Astrocyte (in vitro differentiated cells and primary cell): ENCODE data around the gene TPP1. TPM values are rescaled to one million over a fixed set of nuclear protein-coding genes. Genes with fewer than 3 reads are reported as not detected.

Source experiments
- DNase-seq: peaks from one replicate; pipeline ENCODE4 v3.0.0-alpha.2; 2010; ENCODE audit warnings: low read depth
- FAIRE-seq: peaks from 2 replicates; lab custom pipeline; 2011; peaks lifted over from hg19 to GRCh38; lab: Jason Lieb, UNC
- H2AFZ ChIP-seq: 2 replicates; pipeline ENCODE4 v1.6.0; 2012; ENCODE audit warnings: low read depth, low read length, inconsistent platforms
- H3K27ac ChIP-seq: 2 replicates; pipeline ENCODE4 v1.5.1; 2011; ENCODE audit warnings: low read depth, low read length, inconsistent platforms
- H3K27me3 ChIP-seq: 2 replicates; pipeline ENCODE4 v1.6.0; 2011; ENCODE audit warnings: low read length, inconsistent platforms; ENCODE audit not compliant: insufficient read depth
- H3K36me3 ChIP-seq: 2 replicates; pipeline ENCODE4 v1.5.1; 2011; ENCODE audit warnings: low read length, inconsistent platforms; ENCODE audit not compliant: insufficient read depth
- H3K4me1 ChIP-seq: 2 replicates; pipeline ENCODE4 v1.5.1; 2011; ENCODE audit warnings: low read length, inconsistent platforms; ENCODE audit not compliant: insufficient read depth
- H3K4me2 ChIP-seq: 2 replicates; pipeline ENCODE4 v1.6.0; 2012; ENCODE audit warnings: low read length, inconsistent platforms
- H3K4me3 ChIP-seq: 2 replicates; pipeline ENCODE4 v1.5.1; 2011; ENCODE audit warnings: low read depth, mild to moderate bottlenecking, low read length, inconsistent platforms; ENCODE audit not compliant: insufficient read depth
- H3K79me2 ChIP-seq: 2 replicates; pipeline ENCODE4 v1.6.0; 2012; ENCODE audit warnings: mild to moderate bottlenecking, low read length, inconsistent platforms; ENCODE audit not compliant: insufficient read depth
- H3K9ac ChIP-seq: 2 replicates; pipeline ENCODE4 v1.6.0; 2012; ENCODE audit warnings: mild to moderate bottlenecking, low read length, inconsistent platforms
- H3K9me3 ChIP-seq: 2 replicates; pipeline ENCODE4 v1.5.1; 2012; ENCODE audit warnings: low read depth, mild to moderate bottlenecking, low read length, inconsistent platforms; ENCODE audit not compliant: insufficient read depth
- H4K20me1 ChIP-seq: 2 replicates; pipeline ENCODE4 v1.6.0; 2012; ENCODE audit warnings: low read length, inconsistent platforms; ENCODE audit not compliant: insufficient read depth
- H3K27ac Mint-ChIP-seq: one replicate; pipeline ENCODE4 v1.8.0; 2021; ENCODE audit warnings: mild to moderate bottlenecking, mixed read lengths; ENCODE audit not compliant: unreplicated experiment
- H3K27me3 Mint-ChIP-seq: one replicate; pipeline ENCODE4 v1.8.0; 2021; ENCODE audit warnings: low read depth, mixed read lengths; ENCODE audit not compliant: unreplicated experiment
- H3K36me3 Mint-ChIP-seq: one replicate; pipeline ENCODE4 v1.8.0; 2021; ENCODE audit warnings: low read depth, mixed read lengths; ENCODE audit not compliant: unreplicated experiment
- H3K4me1 Mint-ChIP-seq: one replicate; pipeline ENCODE4 v1.8.0; 2021; ENCODE audit warnings: low read depth, mixed read lengths; ENCODE audit not compliant: unreplicated experiment
- H3K4me3 Mint-ChIP-seq: one replicate; pipeline ENCODE4 v1.8.0; 2021; ENCODE audit warnings: mild to moderate bottlenecking, moderate library complexity, mixed read lengths; ENCODE audit not compliant: unreplicated experiment
- H3K9me3 Mint-ChIP-seq: one replicate; pipeline ENCODE4 v1.8.0; 2021; ENCODE audit warnings: mild to moderate bottlenecking, mixed read lengths; ENCODE audit not compliant: unreplicated experiment
- EZH2 ChIP-seq: IDR thresholded peaks from 2 replicates; pipeline ENCODE4 v1.6.1; 2012; ENCODE audit warnings: mild to moderate bottlenecking, low read length, inconsistent platforms; ENCODE audit not compliant: insufficient read depth
- total RNA-seq: library from RNA; stranded (reverse); gene quantifications from 2 replicates; pipeline ENCODE4 v1.2.1, GENCODE V29; 2021
- TF ChIP-seq, protein P1 (sequence below): IDR thresholded peaks from 2 replicates; pipeline ENCODE4 v1.5.1; 2011; ENCODE audit warnings: low read depth, mild to moderate bottlenecking, inconsistent platforms, low read length, moderate library complexity; ENCODE audit not compliant: insufficient read depth

TPP1 gene
- total RNA-seq, 1 donor from 2014 or later: 43.4 TPM

DNA sequence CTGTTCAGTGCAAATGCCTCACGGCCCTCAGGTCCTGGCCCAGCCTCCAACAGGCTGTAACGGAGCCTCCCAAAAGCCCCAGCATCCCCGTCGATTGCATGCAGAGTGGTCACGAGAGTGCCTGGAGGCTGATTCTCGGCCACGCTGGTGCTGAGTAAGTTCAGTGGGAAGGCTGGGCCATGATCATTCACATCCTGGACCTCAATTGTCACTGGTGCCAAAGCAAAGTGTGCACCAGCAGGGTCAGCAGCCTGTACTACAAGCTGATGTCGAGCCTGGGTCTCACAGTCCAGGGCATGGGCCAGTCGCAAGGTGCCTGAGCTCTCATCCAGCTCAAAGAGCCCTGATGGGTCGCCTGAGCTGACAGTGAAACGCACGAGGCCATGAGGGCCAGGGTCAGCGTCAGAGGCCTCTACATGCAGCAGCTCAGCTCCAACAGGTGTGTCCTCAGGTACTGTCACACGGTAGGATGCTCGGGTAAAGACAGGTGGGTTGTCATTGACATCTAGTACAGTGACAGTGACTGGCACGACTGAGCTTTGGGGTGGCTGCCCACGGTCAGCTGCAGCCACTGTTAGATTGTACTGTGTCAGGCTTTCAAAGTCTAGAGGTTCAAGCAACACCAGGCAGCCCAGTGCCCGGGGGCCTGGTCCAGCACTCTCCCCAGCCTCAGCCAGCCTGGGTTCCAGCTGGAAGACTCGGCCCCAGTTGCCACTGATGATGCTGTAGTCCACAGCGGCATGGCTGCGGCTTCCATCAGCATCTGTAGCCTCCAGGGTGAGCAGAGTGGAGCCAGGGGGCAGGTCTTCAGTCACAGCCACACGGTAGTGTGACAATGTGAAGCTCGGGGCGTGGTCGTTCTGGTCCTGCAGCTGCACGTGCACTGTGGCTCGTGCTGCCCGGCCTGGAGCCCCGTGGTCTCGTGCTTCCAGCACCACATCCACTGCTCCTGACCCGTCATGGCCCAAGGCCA is 4.5 kb upstream of the TPP1 start:
- Histone ChIP-seq H3K9me3 (no peaks in the 10 kb centered on the region), H3K4me1 (peaks cover 3% of the 10 kb centered on the region), H3K27ac (no peak overlapping the region), H3K9ac (no peak overlapping the region), H3K4me3 (no peak overlapping the region), H4K20me1 (no peaks in the 10 kb centered on the region), H2AFZ (no peak overlapping the region), H3K27me3 (no peaks in the 10 kb centered on the region), H3K36me3 (no peaks in the 10 kb centered on the region), H3K79me2 (peaks cover 5% of the 10 kb centered on the region), H3K4me2 (no peak overlapping the region)
- DNase-seq (no peak), FAIRE-seq (no peak)
- Mint-ChIP-seq H3K27ac (no peak overlapping the region), H3K4me1 (no peaks in the 10 kb centered on the region), H3K36me3 (peaks cover 3% of the 10 kb centered on the region), H3K9me3 (no peaks in the 10 kb centered on the region), H3K27me3 (peaks cover 22% of the 10 kb centered on the region), H3K4me3 (no peak overlapping the region)
- TF ChIP-seq, protein P1, sequence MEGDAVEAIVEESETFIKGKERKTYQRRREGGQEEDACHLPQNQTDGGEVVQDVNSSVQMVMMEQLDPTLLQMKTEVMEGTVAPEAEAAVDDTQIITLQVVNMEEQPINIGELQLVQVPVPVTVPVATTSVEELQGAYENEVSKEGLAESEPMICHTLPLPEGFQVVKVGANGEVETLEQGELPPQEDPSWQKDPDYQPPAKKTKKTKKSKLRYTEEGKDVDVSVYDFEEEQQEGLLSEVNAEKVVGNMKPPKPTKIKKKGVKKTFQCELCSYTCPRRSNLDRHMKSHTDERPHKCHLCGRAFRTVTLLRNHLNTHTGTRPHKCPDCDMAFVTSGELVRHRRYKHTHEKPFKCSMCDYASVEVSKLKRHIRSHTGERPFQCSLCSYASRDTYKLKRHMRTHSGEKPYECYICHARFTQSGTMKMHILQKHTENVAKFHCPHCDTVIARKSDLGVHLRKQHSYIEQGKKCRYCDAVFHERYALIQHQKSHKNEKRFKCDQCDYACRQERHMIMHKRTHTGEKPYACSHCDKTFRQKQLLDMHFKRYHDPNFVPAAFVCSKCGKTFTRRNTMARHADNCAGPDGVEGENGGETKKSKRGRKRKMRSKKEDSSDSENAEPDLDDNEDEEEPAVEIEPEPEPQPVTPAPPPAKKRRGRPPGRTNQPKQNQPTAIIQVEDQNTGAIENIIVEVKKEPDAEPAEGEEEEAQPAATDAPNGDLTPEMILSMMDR: no peak
- peak; percentile 7 for TF ChIP-seq EZH2

DNA sequence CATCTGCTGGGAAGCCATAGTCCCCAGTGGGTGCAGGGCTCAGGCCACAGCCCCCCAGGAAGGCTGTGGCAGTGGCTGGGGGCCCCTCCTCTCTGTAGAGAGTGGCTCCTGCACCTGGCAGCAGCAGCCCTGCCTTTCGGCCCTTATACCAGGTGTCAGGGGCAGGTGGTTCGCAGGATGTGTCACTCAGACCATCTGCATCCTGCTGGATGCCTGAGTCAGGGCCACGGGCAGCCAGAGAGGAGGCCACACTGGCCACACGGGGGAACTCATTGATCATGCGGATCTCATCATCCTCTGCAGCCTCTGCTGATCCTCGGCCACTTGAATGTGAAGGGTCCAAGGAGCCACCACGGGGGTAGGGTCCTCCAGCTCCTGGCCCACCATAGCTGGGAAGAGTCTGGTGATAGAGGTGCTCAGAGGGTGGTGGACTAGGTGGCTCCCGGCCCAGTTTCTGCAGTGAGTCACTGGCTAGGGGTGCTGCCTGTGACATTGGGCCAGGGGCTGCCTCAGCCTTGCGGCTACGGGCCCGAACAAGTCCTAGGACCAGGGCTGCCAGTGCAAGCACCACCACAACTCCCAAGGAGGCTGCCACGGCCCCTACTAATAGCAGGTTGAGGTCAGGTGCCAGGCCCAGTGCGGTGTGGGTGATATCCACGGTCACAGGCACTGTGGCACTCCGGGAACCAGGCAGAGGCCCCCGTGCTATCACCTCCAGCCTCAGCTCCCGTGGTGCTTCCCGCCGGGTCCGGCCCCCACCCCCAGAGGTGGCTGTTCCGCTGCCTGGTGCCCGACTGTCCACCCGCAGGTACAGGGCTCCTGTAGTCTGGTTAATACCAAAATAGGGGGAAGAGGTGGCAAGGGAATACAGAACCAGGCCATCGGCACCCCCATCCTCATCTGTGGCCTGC is 3.3 kb upstream of the TPP1 start:
- peaks cover 14% of the 10 kb centered on the region for H3K4me1 ChIP-seq
- no peak for FAIRE-seq

More for the DNA sequence above, 3.3 kb upstream of the TPP1 start:
- Histone ChIP-seq H3K27ac (no peak overlapping the region), H3K36me3 (no peaks in the 10 kb centered on the region), H2AFZ (no peak overlapping the region), H3K4me2 (no peak overlapping the region), H3K4me3 (no peak overlapping the region), H4K20me1 (no peaks in the 10 kb centered on the region), H3K9ac (no peak overlapping the region), H3K27me3 (no peaks in the 10 kb centered on the region), H3K9me3 (no peaks in the 10 kb centered on the region), H3K79me2 (peaks cover 10% of the 10 kb centered on the region)
- peaks cover 3% of the 10 kb centered on the region for H3K4me1 Mint-ChIP-seq
- H3K27me3 Mint-ChIP-seq: peaks cover 16% of the 10 kb centered on the region
- no peak for DNase-seq
- peaks cover 3% of the 10 kb centered on the region for H3K36me3 Mint-ChIP-seq
- no peaks in the 10 kb centered on the region for H3K9me3 Mint-ChIP-seq
- TF ChIP-seq, protein P1: no peak
- peak; percentile 7 for TF ChIP-seq EZH2
- H3K4me3 Mint-ChIP-seq: no peak overlapping the region
- H3K27ac Mint-ChIP-seq: no peak overlapping the region
